Endothelial cell of umbilical vein (primary cell): ENCODE data around the gene DRD1.

Experiments used
- EZH2 ChIP-seq: IDR thresholded peaks from 2 replicates; pipeline ENCODE4 v1.6.1; 2012; ENCODE audit warnings: borderline replicate concordance, low read depth, mild to moderate bottlenecking, moderate library complexity, low read length, inconsistent platforms; ENCODE audit not compliant: severe bottlenecking
- FOS ChIP-seq: IDR thresholded peaks from 2 replicates; pipeline ENCODE4 v1.6.1; 2011; ENCODE audit warnings: mild to moderate bottlenecking, low read length, moderate library complexity, borderline replicate concordance; ENCODE audit not compliant: insufficient read depth
- JUN ChIP-seq: IDR thresholded peaks from 2 replicates; pipeline ENCODE4 v1.6.1; 2011; ENCODE audit warnings: borderline replicate concordance, low read depth; ENCODE audit not compliant: insufficient read length, insufficient read depth
- POLR2A ChIP-seq: IDR thresholded peaks from 2 replicates; pipeline ENCODE4 v1.6.1; 2012; ENCODE audit warnings: low read depth, mild to moderate bottlenecking, control low read depth, low read length
- TF ChIP-seq, protein P1 (sequence below), 2 donors: IDR thresholded peaks; 1 replicate in 1 of 2; 2 replicates in 1 of 2; pipeline ENCODE4 v1.5.1; 2011; ENCODE audit warnings: low read length in 2 of 2, mild to moderate bottlenecking in 2 of 2, moderate library complexity in 2 of 2, control low read depth in 1 of 2, inconsistent platforms in 1 of 2, low read depth in 1 of 2; ENCODE audit not compliant: insufficient read depth in 1 of 2; ENCODE audit errors: extremely low read depth in 1 of 2
- TF ChIP-seq, protein P2 (sequence below): IDR thresholded peaks from 2 replicates; pipeline ENCODE4 v1.6.1; 2011; ENCODE audit not compliant: insufficient read depth, insufficient read length

DNA sequence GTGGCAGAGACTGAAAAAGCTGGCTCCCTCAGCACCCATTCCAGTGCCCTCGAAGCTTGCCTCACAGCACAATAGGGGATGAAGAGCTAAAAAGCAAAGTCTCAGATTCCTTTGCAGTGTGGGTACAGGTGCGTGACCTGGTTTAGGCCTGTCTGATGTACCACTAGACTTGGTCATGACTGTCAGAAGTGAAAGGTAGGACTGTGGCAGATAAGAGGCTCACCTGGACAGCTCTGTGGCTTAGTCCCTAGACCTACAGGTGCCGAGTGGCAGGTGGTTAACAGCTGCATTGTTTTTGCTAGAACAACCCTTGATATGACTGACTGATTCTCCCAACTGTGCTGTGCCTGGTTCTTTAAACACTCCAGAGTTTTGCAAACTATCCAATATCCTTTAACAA is 19.7 kb upstream of the DRD1 start:
- TF ChIP-seq, protein P1, sequence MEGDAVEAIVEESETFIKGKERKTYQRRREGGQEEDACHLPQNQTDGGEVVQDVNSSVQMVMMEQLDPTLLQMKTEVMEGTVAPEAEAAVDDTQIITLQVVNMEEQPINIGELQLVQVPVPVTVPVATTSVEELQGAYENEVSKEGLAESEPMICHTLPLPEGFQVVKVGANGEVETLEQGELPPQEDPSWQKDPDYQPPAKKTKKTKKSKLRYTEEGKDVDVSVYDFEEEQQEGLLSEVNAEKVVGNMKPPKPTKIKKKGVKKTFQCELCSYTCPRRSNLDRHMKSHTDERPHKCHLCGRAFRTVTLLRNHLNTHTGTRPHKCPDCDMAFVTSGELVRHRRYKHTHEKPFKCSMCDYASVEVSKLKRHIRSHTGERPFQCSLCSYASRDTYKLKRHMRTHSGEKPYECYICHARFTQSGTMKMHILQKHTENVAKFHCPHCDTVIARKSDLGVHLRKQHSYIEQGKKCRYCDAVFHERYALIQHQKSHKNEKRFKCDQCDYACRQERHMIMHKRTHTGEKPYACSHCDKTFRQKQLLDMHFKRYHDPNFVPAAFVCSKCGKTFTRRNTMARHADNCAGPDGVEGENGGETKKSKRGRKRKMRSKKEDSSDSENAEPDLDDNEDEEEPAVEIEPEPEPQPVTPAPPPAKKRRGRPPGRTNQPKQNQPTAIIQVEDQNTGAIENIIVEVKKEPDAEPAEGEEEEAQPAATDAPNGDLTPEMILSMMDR (IDR thresholded peaks at IDR 0.05; ENCODE audit: extremely low read depth in 1 of 2, insufficient read depth in 1 of 2, low read depth in 1 of 2, low read length in 2 of 2), result no peak
- TF ChIP-seq FOS, result no peak
- no peak for TF ChIP-seq POLR2A
- TF ChIP-seq EZH2, result no peak
- no peak for TF ChIP-seq JUN
- TF ChIP-seq, protein P2, sequence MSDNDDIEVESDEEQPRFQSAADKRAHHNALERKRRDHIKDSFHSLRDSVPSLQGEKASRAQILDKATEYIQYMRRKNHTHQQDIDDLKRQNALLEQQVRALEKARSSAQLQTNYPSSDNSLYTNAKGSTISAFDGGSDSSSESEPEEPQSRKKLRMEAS, result no peak
